Measurements from ENCODE around the gene RAB7A.

RAB7A gene

GRCh38 chr3:128858167-128858566 is 132.2 kb downstream of the RAB7A start:
- no peak for DNase-seq

GRCh38 chr3:128859630-128860029 is 133.6 kb downstream of the RAB7A start:
- no peak for DNase-seq

DNA sequence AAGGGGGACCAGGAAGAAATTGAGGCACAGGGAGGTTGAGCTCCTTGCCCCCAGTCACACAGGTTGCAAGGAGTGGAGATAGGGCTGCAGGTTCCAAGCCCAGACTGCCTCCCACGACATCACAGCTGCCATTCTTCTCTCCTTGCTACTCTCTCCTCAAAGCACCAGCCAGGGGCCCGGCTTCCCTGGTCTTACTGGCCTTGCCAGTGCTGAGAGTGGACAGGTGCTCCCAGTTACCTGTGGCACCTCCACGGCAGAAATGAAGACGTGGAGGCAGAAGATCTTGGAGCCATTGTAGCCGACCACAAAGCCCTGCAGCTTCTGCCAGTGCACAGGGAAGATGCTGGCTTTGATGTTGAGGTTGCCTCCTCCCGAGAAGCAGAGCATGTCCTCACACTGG is 135.5 kb downstream of the RAB7A start:
- DNase-seq = no peak

DNA sequence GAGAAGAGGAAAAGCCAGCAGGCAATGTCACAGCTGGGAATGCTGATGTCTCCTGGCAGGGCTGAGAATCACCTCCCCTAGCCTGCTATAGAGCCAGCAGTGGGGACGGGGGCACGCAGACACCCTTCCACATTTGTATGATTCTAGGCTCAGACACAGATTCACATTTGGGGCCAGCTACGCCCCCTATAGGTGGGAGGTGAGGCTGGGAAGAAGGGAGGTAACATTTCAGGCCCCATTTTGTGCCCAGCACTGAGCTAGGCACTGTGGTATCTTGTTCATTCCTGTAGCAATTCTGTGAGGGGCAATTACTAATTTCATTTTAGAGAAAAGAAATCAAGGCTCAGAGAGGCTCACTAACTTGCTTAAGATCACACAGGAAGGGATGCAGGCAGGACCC is 137.6 kb downstream of the RAB7A start:
- no peak for DNase-seq

All from DMS153 (cell line).